PFSK-1 (cell line): Measurements from ENCODE around the gene NFAM1.

Experiments
- FOXP2 ChIP-seq: optimal IDR thresholded peaks from 2 replicates; pipeline ENCODE3; 2011; ENCODE audit warnings: borderline replicate concordance, control low read depth, inconsistent platforms; ENCODE audit not compliant: insufficient read depth; ENCODE audit errors: extremely low read length, extremely low read depth
- POLR2AphosphoS5 ChIP-seq: IDR thresholded peaks from 2 replicates; pipeline ENCODE4 v1.6.1; 2012; ENCODE audit warnings: low read depth, mild to moderate bottlenecking, control low read depth, low read length, moderate library complexity
- SIN3A ChIP-seq: IDR thresholded peaks from 2 replicates; pipeline ENCODE4 v1.6.1; 2012; ENCODE audit warnings: mild to moderate bottlenecking, low read length, moderate library complexity, borderline replicate concordance; ENCODE audit not compliant: insufficient read depth
- TAF1 ChIP-seq: IDR thresholded peaks from 2 replicates; pipeline ENCODE4 v1.6.1; 2012; ENCODE audit warnings: low read length, control low read depth, borderline replicate concordance; ENCODE audit not compliant: insufficient read depth
- TF ChIP-seq, protein P1 (sequence below), 2 experiments: IDR thresholded peaks; 2 replicates each; pipeline versions ENCODE4 v1.6.1 to v1.8.0; 2011 to 2012; ENCODE audit warnings: low read depth in 2 of 2, low read length in 2 of 2, control low read depth in 1 of 2, inconsistent platforms in 1 of 2, mild to moderate bottlenecking in 1 of 2, moderate library complexity in 1 of 2; ENCODE audit not compliant: insufficient read depth in 1 of 2

The NFAM1 gene

DNA sequence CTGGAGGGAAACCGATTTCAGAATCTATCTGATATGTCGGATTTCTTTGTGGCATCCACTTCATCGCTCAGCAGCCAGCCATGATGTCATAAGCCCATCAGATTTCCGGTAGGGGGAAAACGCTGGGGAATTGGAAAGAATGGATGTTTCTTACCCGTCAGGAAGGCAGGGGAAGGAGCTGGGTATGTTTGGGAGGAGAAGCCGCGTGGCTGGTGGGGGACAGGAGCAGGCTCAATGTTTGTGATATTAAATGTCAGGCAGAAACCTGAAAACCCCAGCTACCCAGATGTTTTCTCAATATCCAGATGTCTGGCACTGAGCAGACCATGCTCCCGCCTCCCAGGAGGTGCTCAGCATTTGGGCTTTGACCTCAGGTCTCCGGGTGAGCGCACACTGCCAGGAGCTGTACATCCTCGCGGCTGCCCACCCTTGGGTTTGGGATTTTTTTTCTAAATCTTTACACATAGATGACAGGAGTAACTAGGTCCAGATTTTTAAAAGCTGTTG is 67.5 kb downstream of the NFAM1 start:
- TF ChIP-seq TAF1 (no peak), POLR2AphosphoS5 (no peak), SIN3A (no peak), FOXP2 (no peak)
- TF ChIP-seq, protein P1, sequence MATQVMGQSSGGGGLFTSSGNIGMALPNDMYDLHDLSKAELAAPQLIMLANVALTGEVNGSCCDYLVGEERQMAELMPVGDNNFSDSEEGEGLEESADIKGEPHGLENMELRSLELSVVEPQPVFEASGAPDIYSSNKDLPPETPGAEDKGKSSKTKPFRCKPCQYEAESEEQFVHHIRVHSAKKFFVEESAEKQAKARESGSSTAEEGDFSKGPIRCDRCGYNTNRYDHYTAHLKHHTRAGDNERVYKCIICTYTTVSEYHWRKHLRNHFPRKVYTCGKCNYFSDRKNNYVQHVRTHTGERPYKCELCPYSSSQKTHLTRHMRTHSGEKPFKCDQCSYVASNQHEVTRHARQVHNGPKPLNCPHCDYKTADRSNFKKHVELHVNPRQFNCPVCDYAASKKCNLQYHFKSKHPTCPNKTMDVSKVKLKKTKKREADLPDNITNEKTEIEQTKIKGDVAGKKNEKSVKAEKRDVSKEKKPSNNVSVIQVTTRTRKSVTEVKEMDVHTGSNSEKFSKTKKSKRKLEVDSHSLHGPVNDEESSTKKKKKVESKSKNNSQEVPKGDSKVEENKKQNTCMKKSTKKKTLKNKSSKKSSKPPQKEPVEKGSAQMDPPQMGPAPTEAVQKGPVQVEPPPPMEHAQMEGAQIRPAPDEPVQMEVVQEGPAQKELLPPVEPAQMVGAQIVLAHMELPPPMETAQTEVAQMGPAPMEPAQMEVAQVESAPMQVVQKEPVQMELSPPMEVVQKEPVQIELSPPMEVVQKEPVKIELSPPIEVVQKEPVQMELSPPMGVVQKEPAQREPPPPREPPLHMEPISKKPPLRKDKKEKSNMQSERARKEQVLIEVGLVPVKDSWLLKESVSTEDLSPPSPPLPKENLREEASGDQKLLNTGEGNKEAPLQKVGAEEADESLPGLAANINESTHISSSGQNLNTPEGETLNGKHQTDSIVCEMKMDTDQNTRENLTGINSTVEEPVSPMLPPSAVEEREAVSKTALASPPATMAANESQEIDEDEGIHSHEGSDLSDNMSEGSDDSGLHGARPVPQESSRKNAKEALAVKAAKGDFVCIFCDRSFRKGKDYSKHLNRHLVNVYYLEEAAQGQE (IDR thresholded peaks at IDR 0.05; ENCODE audit: insufficient read depth in 1 of 2, low read depth in 2 of 2, low read length in 2 of 2), result no peak

DNA sequence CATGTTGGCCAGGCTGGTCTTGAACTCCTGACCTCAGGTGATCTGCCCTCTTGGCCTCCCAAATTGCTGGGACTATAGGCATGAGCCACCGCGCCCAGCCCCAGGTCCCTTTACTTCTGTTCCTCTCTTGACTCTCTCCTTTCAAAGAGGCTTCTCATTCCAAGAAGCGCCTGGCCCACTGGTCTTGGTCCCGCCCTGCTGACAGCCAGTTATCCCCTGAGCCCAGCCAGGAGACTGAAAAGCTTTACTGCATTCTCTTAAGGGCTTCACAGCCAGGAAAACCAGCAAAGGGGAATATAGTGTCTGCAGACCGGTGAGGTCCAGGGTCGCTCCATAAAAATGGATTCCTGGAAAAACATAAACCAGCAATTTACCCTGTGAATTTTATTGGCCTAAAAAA is 68.3 kb downstream of the NFAM1 start:
- no peak for TF ChIP-seq POLR2AphosphoS5

DNA sequence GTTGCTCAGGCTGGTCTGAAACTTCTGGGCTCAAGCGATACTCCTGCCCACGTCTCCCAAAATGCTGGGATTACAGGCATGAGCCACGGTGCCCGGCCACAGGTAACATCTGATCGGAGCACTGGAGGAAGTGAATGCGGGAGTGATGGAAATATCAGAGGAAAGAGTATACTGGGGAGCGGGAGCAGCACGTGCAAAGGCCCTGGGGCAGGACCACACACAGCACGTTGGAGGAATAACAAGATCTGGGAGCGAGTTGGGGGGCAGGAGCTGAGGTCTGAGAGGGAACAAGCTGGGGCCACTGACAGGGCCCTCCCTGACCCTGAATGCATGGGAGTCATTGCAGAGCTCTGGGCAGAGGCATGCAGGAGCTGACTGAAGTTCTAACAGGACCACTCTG is 70.7 kb downstream of the NFAM1 start:
- TF ChIP-seq TAF1, result no peak
- TF ChIP-seq, protein P1 (IDR thresholded peaks at IDR 0.05; ENCODE audit: insufficient read depth in 1 of 2, low read depth in 2 of 2, low read length in 2 of 2), result no peak
- no peak for TF ChIP-seq SIN3A
- no peak for TF ChIP-seq POLR2AphosphoS5
- no peak for TF ChIP-seq FOXP2

DNA sequence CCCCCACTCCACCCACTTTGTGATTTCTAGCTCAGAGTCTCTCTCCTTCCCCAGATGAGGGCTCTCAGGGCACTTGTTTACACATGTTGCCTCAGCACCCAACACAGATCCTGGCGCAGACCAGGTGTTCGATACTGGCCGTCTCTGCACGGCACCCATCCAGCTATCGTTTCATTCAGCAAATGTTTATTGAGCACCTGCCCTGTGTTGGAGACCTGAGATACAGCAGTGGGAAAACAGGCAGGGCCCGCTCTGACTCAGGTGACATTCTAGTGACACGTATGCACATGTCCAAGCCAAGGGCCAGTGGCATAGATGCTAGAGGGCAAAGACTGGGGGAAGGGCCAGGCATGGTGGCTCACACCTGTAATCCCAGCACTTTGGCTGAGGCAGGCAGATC is 71.9 kb downstream of the NFAM1 start:
- TF ChIP-seq, protein P1 (IDR thresholded peaks at IDR 0.05; ENCODE audit: insufficient read depth in 1 of 2, low read depth in 2 of 2, low read length in 2 of 2), result no peak
- no peak for TF ChIP-seq SIN3A
- no peak for TF ChIP-seq POLR2AphosphoS5
- no peak for TF ChIP-seq TAF1
- no peak for TF ChIP-seq FOXP2

DNA sequence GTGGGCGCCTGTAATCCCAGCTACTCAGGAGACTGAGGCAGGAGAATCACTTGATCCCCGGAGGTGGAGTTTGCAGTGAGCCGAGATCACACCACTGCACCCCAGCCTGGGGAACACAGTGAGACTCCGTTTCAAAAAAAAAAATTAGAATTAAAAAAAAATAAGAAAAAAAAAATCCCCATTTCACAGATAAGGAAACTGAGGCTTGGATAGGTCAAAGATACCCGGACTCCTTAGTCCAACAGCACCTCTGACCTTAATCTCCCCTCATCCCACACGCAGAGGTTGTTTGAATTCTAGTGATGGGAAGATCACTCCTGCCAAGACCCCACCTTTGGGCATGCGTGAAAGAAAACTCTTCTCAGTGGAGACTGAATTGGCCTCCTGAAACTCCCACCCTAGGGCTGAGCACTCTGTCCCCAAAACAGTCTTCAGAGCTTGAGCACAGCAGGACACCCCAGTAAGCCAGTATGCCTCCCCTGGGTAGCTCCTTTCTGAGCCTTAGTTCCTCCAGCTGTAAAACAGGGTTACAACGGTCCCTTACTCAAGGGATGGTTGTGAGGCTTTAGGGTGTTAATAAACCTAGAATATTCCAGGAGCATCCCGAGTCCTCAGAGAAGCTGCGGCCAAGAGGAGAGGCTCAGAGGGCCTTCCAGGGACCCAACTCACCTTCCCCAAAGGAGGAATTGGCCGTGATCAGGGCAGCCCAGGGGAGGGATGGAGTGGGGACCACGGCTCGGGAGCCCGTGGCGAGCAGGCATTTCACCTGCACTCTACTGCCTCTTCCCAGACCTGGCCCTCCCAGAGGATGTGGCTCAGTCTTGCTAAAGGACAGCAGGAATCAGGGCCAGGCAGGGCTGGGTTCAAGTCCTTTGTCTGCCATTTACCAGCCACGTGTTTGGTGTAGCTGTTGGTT is 73.3 kb downstream of the NFAM1 start:
- no peak for TF ChIP-seq SIN3A
- no peak for TF ChIP-seq FOXP2
- TF ChIP-seq TAF1, result no peak
- no peak for TF ChIP-seq POLR2AphosphoS5
- TF ChIP-seq, protein P1 (IDR thresholded peaks at IDR 0.05; ENCODE audit: insufficient read depth in 1 of 2, low read depth in 2 of 2, low read length in 2 of 2), result no peak
